CMK (cell line): ENCODE measurements around the gene SLC6A20.
A peak's percentile ranks its signal among the peaks of the same experiment; 100 is the strongest.
"Not testable (repeated sequence)": the region's sequence is repeated elsewhere in the genome, so short reads cannot be mapped to it uniquely, and the experiment has no call there.

ENCODE experiments used
- DNase-seq: peaks from one replicate; pipeline ENCODE4 v3.0.0-alpha.2; 2010; ENCODE audit warnings: low read depth

SLC6A20 gene

GRCh38 chr3:45757141-45757540, 39.2 kb downstream of the SLC6A20 start:
- not testable (repeated sequence) for DNase-seq

GRCh38 chr3:45756055-45756454, 40.3 kb downstream of the SLC6A20 start:
- DNase-seq, result no peak

GRCh38 chr3:45754461-45754860, 41.9 kb downstream of the SLC6A20 start:
- no peak for DNase-seq

- no peak for DNase-seq
These were observed 43.2 kb downstream of the SLC6A20 start for GRCh38 chr3:45753095-45753494.

- DNase-seq, result no peak
These were observed 44.6 kb downstream of the SLC6A20 start for GRCh38 chr3:45751537-45752242.

- no peak for DNase-seq
These were observed 46.5 kb downstream of the SLC6A20 start for GRCh38 chr3:45749880-45750279.

GRCh38 chr3:45749036-45749600, 47.2 kb downstream of the SLC6A20 start:
- DNase-seq, result peak; percentile 20

GRCh38 chr3:45748068-45748467, 48.3 kb downstream of the SLC6A20 start:
- no peak for DNase-seq

GRCh38 chr3:45746777-45747622, 49.3 kb downstream of the SLC6A20 start:
- DNase-seq, result no peak

GRCh38 chr3:45746165-45746776, 50.1 kb downstream of the SLC6A20 start:
- no peak for DNase-seq

GRCh38 chr3:45742461-45743089, 53.8 kb downstream of the SLC6A20 start:
- DNase-seq, result no peak

GRCh38 chr3:45741742-45742460, 54.4 kb downstream of the SLC6A20 start:
- DNase-seq, result no peak

GRCh38 chr3:45741247-45741646, 55.1 kb downstream of the SLC6A20 start:
- DNase-seq, result no peak

- DNase-seq, result no peak
These were observed 56.3 kb downstream of the SLC6A20 start for GRCh38 chr3:45739991-45740390.

GRCh38 chr3:45737234-45737633, 59.1 kb downstream of the SLC6A20 start:
- no peak for DNase-seq

- DNase-seq, result no peak
These were observed 59.6 kb downstream of the SLC6A20 start for GRCh38 chr3:45736707-45737106.

GRCh38 chr3:45730409-45731154, 65.8 kb downstream of the SLC6A20 start:
- no peak for DNase-seq

- no peak for DNase-seq
These were observed 66.7 kb downstream of the SLC6A20 start for GRCh38 chr3:45729614-45730013.

GRCh38 chr3:45724911-45725310, 71.4 kb downstream of the SLC6A20 start:
- no peak for DNase-seq

- no peak for DNase-seq
These were observed 76.5 kb downstream of the SLC6A20 start for GRCh38 chr3:45719655-45720487.
